Activated T-helper 1 cell treated with anti-CD3 and anti-CD28 coated beads, Interleukin-2, amount 50 U/mL, for 16 hours (primary cell): ENCODE data around the gene SEZ6L2.
"Not testable (repeated sequence)": the region's sequence is repeated elsewhere in the genome, so short reads cannot be mapped to it uniquely, and the experiment has no call there.

Experiments
- DNase-seq, 2 donors: peaks; one replicate each; pipeline ENCODE4 v3.0.0-alpha.2; 2020; ENCODE audit warnings: low read depth in 1 of 2, low spot score in 1 of 2

The SEZ6L2 gene

GRCh38 chr16:29899516-29900101, at the start of gene SEZ6L2:
TSS of gene SEZ6L2 (minus strand) at chr16:29899550. CDS start at chr16:29899019, 531 bp downstream.
- peak; percentile 63 to 64 for DNase-seq

- DNase-seq = no peak
Measured at GRCh38 chr16:29947897-29948296, 48.5 kb upstream of the SEZ6L2 start.

GRCh38 chr16:29943846-29944799, 44.8 kb upstream of the SEZ6L2 start:
- DNase-seq = no peak

GRCh38 chr16:29940656-29941055, 41.3 kb upstream of the SEZ6L2 start:
- no peak for DNase-seq

- not testable (repeated sequence) for DNase-seq
Measured at GRCh38 chr16:29931750-29932149, 32.4 kb upstream of the SEZ6L2 start.

- no peak for DNase-seq
Measured at GRCh38 chr16:29927070-29927905, 27.9 kb upstream of the SEZ6L2 start.

GRCh38 chr16:29926711-29927052, 27.3 kb upstream of the SEZ6L2 start:
- DNase-seq = no peak

GRCh38 chr16:29925781-29926710, 26.7 kb upstream of the SEZ6L2 start, which contains the start of gene KCTD13:
TSS of gene KCTD13 (minus strand) at chr16:29926226. CDS start at chr16:29926033, 193 bp downstream.
- DNase-seq = peak; percentile 75 to 90

- DNase-seq = no peak
Measured at GRCh38 chr16:29925105-29925756, 25.9 kb upstream of the SEZ6L2 start.

GRCh38 chr16:29922986-29923501, 23.7 kb upstream of the SEZ6L2 start:
- no peak for DNase-seq

GRCh38 chr16:29922326-29922725, 23.0 kb upstream of the SEZ6L2 start:
- DNase-seq = no peak

GRCh38 chr16:29921034-29921385, 21.7 kb upstream of the SEZ6L2 start:
- no peak for DNase-seq

GRCh38 chr16:29920288-29921033, 21.1 kb upstream of the SEZ6L2 start:
- DNase-seq = no peak

GRCh38 chr16:29916979-29917378, 17.6 kb upstream of the SEZ6L2 start:
- DNase-seq = no peak

GRCh38 chr16:29915590-29916247, 16.4 kb upstream of the SEZ6L2 start:
- DNase-seq = no peak

- no peak for DNase-seq
Measured at GRCh38 chr16:29913514-29913913, 14.2 kb upstream of the SEZ6L2 start.

GRCh38 chr16:29912087-29912486, 12.7 kb upstream of the SEZ6L2 start:
- no peak for DNase-seq

- DNase-seq = no peak
Measured at GRCh38 chr16:29911676-29912010, 12.3 kb upstream of the SEZ6L2 start.
